ENCODE data around the gene NFKBIE. TPM values are rescaled to one million over a fixed set of nuclear protein-coding genes. Genes with fewer than 3 reads are reported as not detected.

The NFKBIE gene
- total and polyA plus RNA-seq, 2 of the 13 experiments (the other 11 are each of a cell fraction or from before 2014, with no cell fraction given), result 6.7 to 14.5 TPM

DNA sequence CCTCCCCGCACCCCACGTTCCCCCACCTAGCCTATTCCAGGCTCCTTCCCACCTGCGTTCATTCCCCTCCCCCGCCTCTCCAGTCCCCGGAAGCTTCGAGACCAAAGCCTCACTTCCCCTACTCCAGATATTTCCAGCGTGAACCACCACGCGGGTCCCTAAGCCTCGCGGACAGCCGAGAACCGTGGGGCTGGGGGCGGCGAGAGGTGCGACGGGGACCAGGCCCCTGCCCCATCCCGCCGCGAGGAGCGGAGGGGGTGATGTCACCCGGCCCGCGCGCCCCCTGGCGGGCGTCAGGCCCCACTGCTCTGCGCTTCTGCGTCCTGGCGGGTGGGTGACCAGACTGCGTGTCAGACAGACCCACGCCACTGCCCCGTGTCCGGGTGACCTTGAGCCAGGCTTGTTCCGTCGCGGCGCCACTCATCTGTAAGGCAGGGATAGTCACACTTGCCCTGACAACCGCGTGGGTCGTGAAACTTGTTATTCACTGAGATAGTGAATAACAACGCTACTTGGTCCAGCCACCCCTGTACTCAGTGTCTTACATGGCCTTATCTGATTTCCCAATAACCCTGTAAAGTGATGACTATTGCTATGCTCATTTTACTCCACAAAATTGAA is 27.4 kb downstream of the NFKBIE start (continued):
- TF ChIP-seq, protein P1, sequence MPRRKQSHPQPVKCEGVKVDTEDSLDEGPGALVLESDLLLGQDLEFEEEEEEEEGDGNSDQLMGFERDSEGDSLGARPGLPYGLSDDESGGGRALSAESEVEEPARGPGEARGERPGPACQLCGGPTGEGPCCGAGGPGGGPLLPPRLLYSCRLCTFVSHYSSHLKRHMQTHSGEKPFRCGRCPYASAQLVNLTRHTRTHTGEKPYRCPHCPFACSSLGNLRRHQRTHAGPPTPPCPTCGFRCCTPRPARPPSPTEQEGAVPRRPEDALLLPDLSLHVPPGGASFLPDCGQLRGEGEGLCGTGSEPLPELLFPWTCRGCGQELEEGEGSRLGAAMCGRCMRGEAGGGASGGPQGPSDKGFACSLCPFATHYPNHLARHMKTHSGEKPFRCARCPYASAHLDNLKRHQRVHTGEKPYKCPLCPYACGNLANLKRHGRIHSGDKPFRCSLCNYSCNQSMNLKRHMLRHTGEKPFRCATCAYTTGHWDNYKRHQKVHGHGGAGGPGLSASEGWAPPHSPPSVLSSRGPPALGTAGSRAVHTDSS (CRISPR knock-in tag; conservative IDR thresholded peaks at IDR 0.05), result peak; percentile 94; the same call in 1 of the 2 replicates
- TF ChIP-seq ZNF468 (CRISPR knock-in tag; IDR thresholded peaks at IDR 0.05), result no peak
- no peak for TF ChIP-seq ZNF557 (CRISPR knock-in tag; IDR thresholded peaks at IDR 0.05)
- TF ChIP-seq HES4 (CRISPR knock-in tag; IDR thresholded peaks at IDR 0.05; ENCODE audit: borderline replicate concordance), result no peak
- TF ChIP-seq, protein P2, sequence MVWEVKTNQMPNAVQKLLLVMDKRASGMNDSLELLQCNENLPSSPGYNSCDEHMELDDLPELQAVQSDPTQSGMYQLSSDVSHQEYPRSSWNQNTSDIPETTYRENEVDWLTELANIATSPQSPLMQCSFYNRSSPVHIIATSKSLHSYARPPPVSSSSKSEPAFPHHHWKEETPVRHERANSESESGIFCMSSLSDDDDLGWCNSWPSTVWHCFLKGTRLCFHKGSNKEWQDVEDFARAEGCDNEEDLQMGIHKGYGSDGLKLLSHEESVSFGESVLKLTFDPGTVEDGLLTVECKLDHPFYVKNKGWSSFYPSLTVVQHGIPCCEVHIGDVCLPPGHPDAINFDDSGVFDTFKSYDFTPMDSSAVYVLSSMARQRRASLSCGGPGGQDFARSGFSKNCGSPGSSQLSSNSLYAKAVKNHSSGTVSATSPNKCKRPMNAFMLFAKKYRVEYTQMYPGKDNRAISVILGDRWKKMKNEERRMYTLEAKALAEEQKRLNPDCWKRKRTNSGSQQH (CRISPR knock-in tag; IDR thresholded peaks at IDR 0.05; ENCODE audit: low read depth), result no peak
- peak; percentile 65 for TF ChIP-seq ZBTB7B (CRISPR knock-in tag; IDR thresholded peaks at IDR 0.05)
- peak; percentile 88; the same call in 1 of the 2 replicates for TF ChIP-seq CHD4 (IDR thresholded peaks at IDR 0.05; ENCODE audit: borderline replicate concordance, low read length)
- peak; percentile 28 for TF ChIP-seq RBM22 (optimal IDR thresholded peaks at IDR 0.05; ENCODE audit: low read length)
- TF ChIP-seq, protein P3, sequence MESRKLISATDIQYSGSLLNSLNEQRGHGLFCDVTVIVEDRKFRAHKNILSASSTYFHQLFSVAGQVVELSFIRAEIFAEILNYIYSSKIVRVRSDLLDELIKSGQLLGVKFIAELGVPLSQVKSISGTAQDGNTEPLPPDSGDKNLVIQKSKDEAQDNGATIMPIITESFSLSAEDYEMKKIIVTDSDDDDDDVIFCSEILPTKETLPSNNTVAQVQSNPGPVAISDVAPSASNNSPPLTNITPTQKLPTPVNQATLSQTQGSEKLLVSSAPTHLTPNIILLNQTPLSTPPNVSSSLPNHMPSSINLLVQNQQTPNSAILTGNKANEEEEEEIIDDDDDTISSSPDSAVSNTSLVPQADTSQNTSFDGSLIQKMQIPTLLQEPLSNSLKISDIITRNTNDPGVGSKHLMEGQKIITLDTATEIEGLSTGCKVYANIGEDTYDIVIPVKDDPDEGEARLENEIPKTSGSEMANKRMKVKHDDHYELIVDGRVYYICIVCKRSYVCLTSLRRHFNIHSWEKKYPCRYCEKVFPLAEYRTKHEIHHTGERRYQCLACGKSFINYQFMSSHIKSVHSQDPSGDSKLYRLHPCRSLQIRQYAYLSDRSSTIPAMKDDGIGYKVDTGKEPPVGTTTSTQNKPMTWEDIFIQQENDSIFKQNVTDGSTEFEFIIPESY (CRISPR knock-in tag; IDR thresholded peaks at IDR 0.05), result peak; percentile 49
- peak; percentile 88; the same call in 1 of the 2 replicates for TF ChIP-seq ZNF598 (CRISPR knock-in tag; IDR thresholded peaks at IDR 0.05; ENCODE audit: borderline replicate concordance)
- no peak; the same call in 1 of the 2 replicates for TF ChIP-seq CREM (IDR thresholded peaks at IDR 0.05)
- no peak for TF ChIP-seq CREM (CRISPR knock-in tag; IDR thresholded peaks at IDR 0.05)
- TF ChIP-seq XRCC5 (optimal IDR thresholded peaks at IDR 0.05; ENCODE audit: low read length), result peak; percentile 90
- no peak; the same call in 1 of the 2 replicates for TF ChIP-seq MIER2 (CRISPR knock-in tag; IDR thresholded peaks at IDR 0.05)
- TF ChIP-seq ZNF232 (CRISPR knock-in tag; IDR thresholded peaks at IDR 0.05; ENCODE audit: borderline replicate concordance), result 0 out of 2 replicates have a peak, but pooled peaks have one; percentile 24
- TF ChIP-seq, protein P4, sequence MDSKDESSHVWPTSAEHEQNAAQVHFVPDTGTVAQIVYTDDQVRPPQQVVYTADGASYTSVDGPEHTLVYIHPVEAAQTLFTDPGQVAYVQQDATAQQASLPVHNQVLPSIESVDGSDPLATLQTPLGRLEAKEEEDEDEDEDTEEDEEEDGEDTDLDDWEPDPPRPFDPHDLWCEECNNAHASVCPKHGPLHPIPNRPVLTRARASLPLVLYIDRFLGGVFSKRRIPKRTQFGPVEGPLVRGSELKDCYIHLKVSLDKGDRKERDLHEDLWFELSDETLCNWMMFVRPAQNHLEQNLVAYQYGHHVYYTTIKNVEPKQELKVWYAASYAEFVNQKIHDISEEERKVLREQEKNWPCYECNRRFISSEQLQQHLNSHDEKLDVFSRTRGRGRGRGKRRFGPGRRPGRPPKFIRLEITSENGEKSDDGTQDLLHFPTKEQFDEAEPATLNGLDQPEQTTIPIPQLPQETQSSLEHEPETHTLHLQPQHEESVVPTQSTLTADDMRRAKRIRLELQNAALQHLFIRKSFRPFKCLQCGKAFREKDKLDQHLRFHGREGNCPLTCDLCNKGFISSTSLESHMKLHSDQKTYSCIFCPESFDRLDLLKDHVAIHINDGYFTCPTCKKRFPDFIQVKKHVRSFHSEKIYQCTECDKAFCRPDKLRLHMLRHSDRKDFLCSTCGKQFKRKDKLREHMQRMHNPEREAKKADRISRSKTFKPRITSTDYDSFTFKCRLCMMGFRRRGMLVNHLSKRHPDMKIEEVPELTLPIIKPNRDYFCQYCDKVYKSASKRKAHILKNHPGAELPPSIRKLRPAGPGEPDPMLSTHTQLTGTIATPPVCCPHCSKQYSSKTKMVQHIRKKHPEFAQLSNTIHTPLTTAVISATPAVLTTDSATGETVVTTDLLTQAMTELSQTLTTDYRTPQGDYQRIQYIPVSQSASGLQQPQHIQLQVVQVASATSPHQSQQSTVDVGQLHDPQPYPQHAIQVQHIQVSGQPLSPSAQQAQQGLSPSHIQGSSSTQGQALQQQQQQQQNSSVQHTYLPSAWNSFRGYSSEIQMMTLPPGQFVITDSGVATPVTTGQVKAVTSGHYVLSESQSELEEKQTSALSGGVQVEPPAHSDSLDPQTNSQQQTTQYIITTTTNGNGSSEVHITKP (CRISPR knock-in tag; IDR thresholded peaks at IDR 0.05; ENCODE audit: low read depth), result no peak
- peak; percentile 75; the same call in 1 of the 2 replicates for TF ChIP-seq SALL1 (CRISPR knock-in tag; IDR thresholded peaks at IDR 0.05)
- TF ChIP-seq ATAD3A (CRISPR knock-in tag; IDR thresholded peaks at IDR 0.05), result no peak; the same call in 1 of the 2 replicates
- TF ChIP-seq ATRX (CRISPR knock-in tag; IDR thresholded peaks at IDR 0.05; ENCODE audit: borderline replicate concordance), result 0 out of 2 replicates have a peak, but pooled peaks have one; percentile 16
- TF ChIP-seq SMC3 (IDR thresholded peaks at IDR 0.05; ENCODE audit: low read length), result peak; percentile 31; the same call in 1 of the 2 replicates
- TF ChIP-seq ZNF556 (CRISPR knock-in tag; IDR thresholded peaks at IDR 0.05; ENCODE audit: borderline replicate concordance), result peak; percentile 80; the same call in 1 of the 2 replicates
- no peak for TF ChIP-seq ZFAT (CRISPR knock-in tag; conservative IDR thresholded peaks at IDR 0.05)

Measured in HepG2 (cell line).